NOMO-1 treated with DMSO at 0.1 percent for 48 hours (cell line): Measurements from ENCODE around the gene WFDC9.
"Not testable (repeated sequence)": the region's sequence is repeated elsewhere in the genome, so short reads cannot be mapped to it uniquely, and the experiment has no call there.

ENCODE experiments used
- DNase-seq: peaks from one replicate; lab custom pipeline; 2025; ENCODE audit not compliant: unreplicated experiment; lab: John Stamatoyannopoulos, UW

The WFDC9 gene

GRCh38 chr20:45593498-45593897 is 37.6 kb downstream of the WFDC9 start:
- DNase-seq: no peak

- DNase-seq: peak; percentile 77
These were observed 38.4 kb downstream of the WFDC9 start for GRCh38 chr20:45592574-45593189.

- DNase-seq: no peak
These were observed 41.4 kb downstream of the WFDC9 start for GRCh38 chr20:45589725-45590124.

GRCh38 chr20:45588800-45589199 is 42.3 kb downstream of the WFDC9 start:
- DNase-seq: no peak

GRCh38 chr20:45585986-45586385 is 45.1 kb downstream of the WFDC9 start:
- not testable (repeated sequence) for DNase-seq

- DNase-seq: not testable (repeated sequence)
These were observed 46.8 kb downstream of the WFDC9 start for GRCh38 chr20:45584294-45584693.

GRCh38 chr20:45583502-45583901 is 47.6 kb downstream of the WFDC9 start:
- no peak for DNase-seq

GRCh38 chr20:45581702-45582101 is 49.4 kb downstream of the WFDC9 start:
- peak; percentile 21 for DNase-seq

GRCh38 chr20:45579184-45579583 is 51.9 kb downstream of the WFDC9 start, which contains the start of gene WFDC8:
TSS of gene WFDC8 (minus strand) at chr20:45579284. CDS start at chr20:45579247, 37 bp downstream.
- DNase-seq: no peak

GRCh38 chr20:45578231-45578630 is 52.9 kb downstream of the WFDC9 start:
- DNase-seq: no peak

- no peak for DNase-seq
These were observed 54.1 kb downstream of the WFDC9 start for GRCh38 chr20:45576995-45577394.

GRCh38 chr20:45575931-45576330 is 55.2 kb downstream of the WFDC9 start:
- no peak for DNase-seq

- DNase-seq: not testable (repeated sequence)
These were observed 61.4 kb downstream of the WFDC9 start for GRCh38 chr20:45569650-45570049.

GRCh38 chr20:45564760-45565276 is 66.3 kb downstream of the WFDC9 start:
- DNase-seq: no peak
